Stimulated activated memory B cell treated with anti-CD40 and anti-IgM and Interleukin-4, amounts not matched to agents 10 μg/mL and 1 μg/mL and 100 μg/mL, for 72 hours (primary cell): Measurements from ENCODE around the gene AGR3.

Experiments used
- ATAC-seq: fragments of 150-1000 bp; cut with Tn5 transposase; 2 replicates; pipeline ENCODE4 v1.10.0; 2021
- H3K27ac Mint-ChIP-seq: one replicate; pipeline ENCODE4 v1.8.0; 2022; ENCODE audit warnings: mild to moderate bottlenecking, mixed read lengths
- H3K27me3 Mint-ChIP-seq: one replicate; pipeline ENCODE4 v1.8.0; 2022; ENCODE audit warnings: mixed read lengths
- H3K36me3 Mint-ChIP-seq: one replicate; pipeline ENCODE4 v1.8.0; 2022; ENCODE audit warnings: mixed read lengths
- H3K4me1 Mint-ChIP-seq: one replicate; pipeline ENCODE4 v1.8.0; 2022; ENCODE audit warnings: mixed read lengths
- H3K4me3 Mint-ChIP-seq: one replicate; pipeline ENCODE4 v1.8.0; 2022; ENCODE audit warnings: mild to moderate bottlenecking, moderate library complexity, mixed read lengths
- H3K9me3 Mint-ChIP-seq: one replicate; pipeline ENCODE4 v1.8.0; 2022; ENCODE audit warnings: mixed read lengths

Gene AGR3

GRCh38 chr7:16881844-16882243, at the start of gene AGR3:
Gene AGR3 (minus strand): TSS chr7:16881983. CDS start chr7:16878618, 3,365 bp downstream.
- no peaks in the 10 kb centered on the region for H3K9me3 Mint-ChIP-seq
- no peaks in the 10 kb centered on the region for H3K36me3 Mint-ChIP-seq
- no peaks in the 10 kb centered on the region for H3K4me1 Mint-ChIP-seq
- no peak within 1 kb of the TSS for H3K27ac Mint-ChIP-seq
- no peak for ATAC-seq
- no peaks in the 10 kb centered on the region for H3K27me3 Mint-ChIP-seq
- H3K4me3 Mint-ChIP-seq = no peak within 1 kb of the TSS

- Mint-ChIP-seq H3K9me3 (no peaks in the 10 kb centered on the region), H3K36me3 (no peaks in the 10 kb centered on the region), H3K27me3 (peaks cover 22% of the 10 kb centered on the region), H3K4me3 (no peak overlapping the region), H3K4me1 (peaks cover 32% of the 10 kb centered on the region), H3K27ac (no peak overlapping the region)
- no peak for ATAC-seq
Observed at GRCh38 chr7:16930946-16931345, 49.2 kb upstream of the AGR3 start.

- H3K4me1 Mint-ChIP-seq = peaks cover 29% of the 10 kb centered on the region
- ATAC-seq = peak; percentile 92
- peaks cover 22% of the 10 kb centered on the region for H3K27me3 Mint-ChIP-seq
Observed at GRCh38 chr7:16929146-16929762, 47.5 kb upstream of the AGR3 start.

GRCh38 chr7:16926861-16927260, 45.1 kb upstream of the AGR3 start:
- H3K27me3 Mint-ChIP-seq = peaks cover 22% of the 10 kb centered on the region
- peaks cover 30% of the 10 kb centered on the region for H3K4me1 Mint-ChIP-seq
- H3K9me3 Mint-ChIP-seq = no peaks in the 10 kb centered on the region
- no peak overlapping the region for H3K4me3 Mint-ChIP-seq
- no peak for ATAC-seq
- no peaks in the 10 kb centered on the region for H3K36me3 Mint-ChIP-seq
- no peak overlapping the region for H3K27ac Mint-ChIP-seq

More at GRCh38 chr7:16929146-16929762, 47.5 kb upstream of the AGR3 start:
- Mint-ChIP-seq H3K9me3 (no peaks in the 10 kb centered on the region), H3K36me3 (no peaks in the 10 kb centered on the region), H3K27ac (no peak overlapping the region), H3K4me3 (no peak overlapping the region)

DNA sequence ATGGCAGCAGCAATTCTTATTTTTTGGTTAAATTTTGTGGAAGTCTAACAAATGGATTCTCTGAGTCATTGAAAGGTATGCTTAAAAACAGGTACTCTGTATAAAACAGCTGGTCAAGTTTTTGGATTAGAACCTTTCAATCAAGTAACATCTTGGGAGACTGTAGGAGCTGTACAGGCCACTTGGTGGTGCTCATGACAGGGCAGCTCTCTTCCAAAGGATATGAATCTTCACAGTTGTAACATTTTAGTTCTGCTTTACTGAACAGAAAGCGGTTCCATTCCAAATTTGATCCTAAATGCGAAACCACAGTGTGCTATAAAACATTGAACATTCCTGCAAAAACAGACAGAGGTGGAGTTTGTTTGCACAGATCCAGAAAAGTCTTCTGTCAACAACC, 44.5 kb upstream of the AGR3 start:
- peak; percentile 63 for ATAC-seq
- peaks cover 22% of the 10 kb centered on the region for H3K27me3 Mint-ChIP-seq
- H3K4me3 Mint-ChIP-seq = no peak overlapping the region
- no peaks in the 10 kb centered on the region for H3K36me3 Mint-ChIP-seq
- H3K27ac Mint-ChIP-seq = no peak overlapping the region
- no peaks in the 10 kb centered on the region for H3K9me3 Mint-ChIP-seq
- peaks cover 30% of the 10 kb centered on the region for H3K4me1 Mint-ChIP-seq

GRCh38 chr7:16925609-16926008, 43.8 kb upstream of the AGR3 start:
- Mint-ChIP-seq H3K4me3 (no peak overlapping the region), H3K27ac (no peak overlapping the region), H3K27me3 (peaks cover 22% of the 10 kb centered on the region), H3K4me1 (peaks cover 30% of the 10 kb centered on the region), H3K36me3 (no peaks in the 10 kb centered on the region), H3K9me3 (no peaks in the 10 kb centered on the region)
- ATAC-seq = no peak

- Mint-ChIP-seq H3K36me3 (no peaks in the 10 kb centered on the region), H3K27ac (no peak overlapping the region), H3K4me3 (no peak overlapping the region), H3K27me3 (peaks cover 11% of the 10 kb centered on the region), H3K4me1 (peaks cover 12% of the 10 kb centered on the region), H3K9me3 (no peaks in the 10 kb centered on the region)
- no peak for ATAC-seq
Observed at GRCh38 chr7:16923019-16923418, 41.2 kb upstream of the AGR3 start.

DNA sequence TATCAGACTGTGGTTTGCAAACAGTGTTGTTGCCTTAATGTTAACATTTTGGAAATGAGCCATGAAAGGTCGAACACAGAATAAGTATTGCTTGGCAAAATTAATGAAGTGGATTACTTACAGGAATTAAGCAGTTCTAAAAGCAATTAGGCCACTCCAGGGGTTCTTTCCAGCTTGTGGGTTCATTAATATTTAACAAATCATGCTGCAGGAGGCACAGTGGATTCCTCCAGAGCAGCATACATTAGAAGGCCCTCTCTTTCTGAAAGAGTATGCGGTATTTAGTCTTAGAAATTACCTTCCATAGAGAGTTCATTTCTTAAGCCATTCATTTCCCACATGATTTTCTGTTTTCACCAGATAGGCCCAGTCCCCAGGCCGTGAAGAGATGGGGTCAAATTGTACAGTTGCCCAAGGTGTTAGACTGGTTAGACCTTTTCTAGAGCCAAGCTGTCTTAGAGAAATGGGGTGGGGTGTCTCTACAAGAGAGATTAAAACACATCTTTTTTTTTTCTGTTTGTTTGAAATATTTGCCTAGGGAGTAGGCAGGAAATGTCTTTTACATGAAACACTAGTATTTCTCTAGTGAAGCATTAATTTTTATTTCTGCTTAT, 40.0 kb upstream of the AGR3 start:
- Mint-ChIP-seq H3K27me3 (peaks cover under 1% of the 10 kb centered on the region), H3K4me3 (no peak overlapping the region), H3K27ac (no peak overlapping the region), H3K4me1 (peaks cover 15% of the 10 kb centered on the region), H3K9me3 (no peaks in the 10 kb centered on the region), H3K36me3 (no peaks in the 10 kb centered on the region)
- no peak for ATAC-seq

DNA sequence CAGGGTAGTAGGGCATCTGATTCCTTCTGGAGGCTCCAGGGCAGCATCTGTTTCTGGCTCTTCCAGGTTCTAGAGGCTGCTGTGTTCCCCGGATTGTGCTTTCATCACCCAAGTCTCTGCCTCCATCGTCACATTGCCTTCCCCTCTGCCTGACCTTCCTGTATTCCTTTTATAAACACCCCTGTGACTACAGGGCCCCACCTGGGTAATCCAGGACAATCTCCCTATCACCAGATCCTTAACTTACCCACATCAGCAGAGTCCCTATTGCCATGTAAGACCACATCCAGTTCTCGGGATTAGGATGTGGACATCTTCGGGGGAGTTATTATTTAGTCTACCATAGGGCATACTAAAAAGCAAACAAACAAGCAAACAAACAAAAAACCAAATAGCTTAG, 39.4 kb upstream of the AGR3 start:
- Mint-ChIP-seq H3K4me1 (peaks cover 19% of the 10 kb centered on the region), H3K27me3 (peaks cover 7% of the 10 kb centered on the region), H3K27ac (no peak overlapping the region), H3K9me3 (no peaks in the 10 kb centered on the region), H3K4me3 (no peak overlapping the region), H3K36me3 (no peaks in the 10 kb centered on the region)
- ATAC-seq = no peak

GRCh38 chr7:16919440-16919839, 37.7 kb upstream of the AGR3 start:
- H3K4me3 Mint-ChIP-seq = no peak overlapping the region
- H3K4me1 Mint-ChIP-seq = peaks cover 19% of the 10 kb centered on the region
- H3K27me3 Mint-ChIP-seq = peaks cover 9% of the 10 kb centered on the region
- H3K27ac Mint-ChIP-seq = no peak overlapping the region
- no peaks in the 10 kb centered on the region for H3K9me3 Mint-ChIP-seq
- no peaks in the 10 kb centered on the region for H3K36me3 Mint-ChIP-seq
- no peak for ATAC-seq

- no peaks in the 10 kb centered on the region for H3K9me3 Mint-ChIP-seq
- no peaks in the 10 kb centered on the region for H3K36me3 Mint-ChIP-seq
- peaks cover 9% of the 10 kb centered on the region for H3K27me3 Mint-ChIP-seq
- no peak for ATAC-seq
- H3K4me1 Mint-ChIP-seq = peaks cover 19% of the 10 kb centered on the region
- no peak overlapping the region for H3K27ac Mint-ChIP-seq
- no peak overlapping the region for H3K4me3 Mint-ChIP-seq
Observed at GRCh38 chr7:16918288-16918895, 36.6 kb upstream of the AGR3 start.

DNA sequence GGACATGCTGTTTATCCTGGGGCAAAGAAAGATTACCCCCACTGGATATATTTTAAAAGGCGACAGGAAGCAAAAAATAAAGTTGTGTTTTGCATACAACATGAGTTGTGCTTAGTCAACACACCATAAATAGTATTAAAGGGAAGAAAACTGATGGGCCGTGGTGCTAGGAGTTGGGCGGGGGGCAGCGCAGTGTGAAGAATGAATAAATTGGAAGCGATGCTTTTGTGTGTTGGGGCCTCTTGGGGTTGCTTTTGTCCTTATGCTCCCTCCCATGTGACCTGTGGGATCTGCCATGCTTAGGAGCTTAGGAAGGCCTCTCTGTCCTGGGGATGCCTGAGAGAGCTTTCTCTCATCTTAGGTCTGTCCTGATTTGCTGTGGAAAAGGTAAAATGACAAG, 35.0 kb upstream of the AGR3 start:
- H3K4me1 Mint-ChIP-seq = peaks cover 7% of the 10 kb centered on the region
- H3K4me3 Mint-ChIP-seq = no peak overlapping the region

DNA sequence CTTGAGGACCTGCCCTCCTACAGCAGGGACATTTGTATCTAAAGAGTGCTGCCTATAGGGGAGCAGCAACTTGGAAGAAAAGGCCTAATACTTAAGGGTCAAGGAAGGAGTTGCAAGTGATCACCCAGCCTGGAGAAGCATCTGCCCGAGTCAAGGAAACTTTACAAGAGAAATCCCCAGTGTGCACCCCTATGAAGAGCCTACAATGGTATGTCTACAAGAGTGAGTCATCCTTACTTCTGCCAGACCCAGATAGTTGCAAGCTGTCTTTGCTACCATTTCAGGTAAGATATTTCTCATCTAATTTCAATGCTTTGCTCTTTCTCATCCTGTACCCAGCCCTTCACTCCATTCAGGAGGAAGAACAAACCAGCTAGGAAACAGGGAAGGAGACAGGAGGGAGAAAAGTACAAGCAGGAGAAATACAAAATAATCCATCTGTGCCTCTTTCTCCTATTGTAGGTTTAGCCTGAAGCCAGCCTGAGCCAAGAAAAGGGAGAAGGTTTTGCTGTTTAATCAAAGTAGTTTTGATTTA, 34.4 kb upstream of the AGR3 start:
- no peak overlapping the region for H3K4me3 Mint-ChIP-seq
- peaks cover 7% of the 10 kb centered on the region for H3K4me1 Mint-ChIP-seq
- no peaks in the 10 kb centered on the region for H3K36me3 Mint-ChIP-seq
- ATAC-seq = no peak
- H3K9me3 Mint-ChIP-seq = peaks cover 4% of the 10 kb centered on the region
- H3K27me3 Mint-ChIP-seq = peaks cover 9% of the 10 kb centered on the region
- no peak overlapping the region for H3K27ac Mint-ChIP-seq

More for the DNA sequence above, 35.0 kb upstream of the AGR3 start:
- no peak for ATAC-seq
- Mint-ChIP-seq H3K9me3 (peaks cover 4% of the 10 kb centered on the region), H3K27me3 (peaks cover 9% of the 10 kb centered on the region), H3K36me3 (no peaks in the 10 kb centered on the region), H3K27ac (no peak overlapping the region)

DNA sequence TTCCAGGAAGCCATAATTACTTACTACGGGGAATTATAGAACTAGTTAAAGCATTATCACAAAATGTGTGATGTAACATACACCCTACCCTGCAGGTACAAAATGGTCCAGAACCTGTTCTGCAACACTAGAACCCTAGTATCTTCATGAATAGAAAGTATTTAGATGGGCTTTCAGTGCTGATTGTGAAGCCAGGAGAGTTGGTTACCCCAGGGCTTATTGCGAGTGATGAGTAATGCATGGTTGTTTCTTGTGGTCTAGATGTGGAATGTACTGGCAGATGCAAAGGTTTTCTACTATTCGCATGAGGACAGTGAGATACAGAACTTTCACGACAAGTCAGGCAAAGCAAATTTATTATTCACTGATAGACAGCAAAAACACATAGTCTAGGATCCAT, 33.6 kb upstream of the AGR3 start:
- Mint-ChIP-seq H3K4me3 (no peak overlapping the region), H3K4me1 (peaks cover 7% of the 10 kb centered on the region), H3K36me3 (peaks cover 6% of the 10 kb centered on the region), H3K27ac (no peak overlapping the region), H3K27me3 (peaks cover 9% of the 10 kb centered on the region), H3K9me3 (peaks cover 4% of the 10 kb centered on the region)
- no peak for ATAC-seq

GRCh38 chr7:16914771-16915170, 33.0 kb upstream of the AGR3 start:
- Mint-ChIP-seq H3K4me3 (no peak overlapping the region), H3K27ac (no peak overlapping the region), H3K36me3 (peaks cover 6% of the 10 kb centered on the region), H3K27me3 (peaks cover 13% of the 10 kb centered on the region), H3K4me1 (peaks cover 7% of the 10 kb centered on the region), H3K9me3 (peaks cover 4% of the 10 kb centered on the region)
- no peak for ATAC-seq

DNA sequence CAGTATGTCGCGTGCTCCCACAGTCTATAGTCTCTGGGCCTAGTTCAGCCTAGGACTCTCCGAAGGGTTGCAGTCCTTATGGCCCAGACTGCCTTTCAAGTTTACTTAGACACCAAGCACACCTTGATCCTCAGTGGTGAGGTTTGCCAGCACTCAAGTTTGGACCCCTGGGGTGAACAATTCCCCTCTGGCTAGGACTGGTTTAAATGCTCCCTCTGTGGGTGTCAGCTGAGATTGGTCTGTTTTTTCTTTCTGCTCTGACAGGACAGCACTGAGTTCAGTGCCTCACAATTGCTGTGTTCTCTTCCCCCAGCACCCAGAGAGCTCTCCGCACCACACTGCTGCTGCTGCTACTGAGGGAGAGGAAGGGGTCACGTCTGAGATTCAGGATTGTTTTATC, 31.9 kb upstream of the AGR3 start:
- Mint-ChIP-seq H3K36me3 (peaks cover 6% of the 10 kb centered on the region), H3K4me1 (peaks cover 7% of the 10 kb centered on the region), H3K27me3 (peaks cover 18% of the 10 kb centered on the region), H3K27ac (no peak overlapping the region), H3K9me3 (peaks cover 4% of the 10 kb centered on the region), H3K4me3 (no peak overlapping the region)
- ATAC-seq = no peak
